Cardiac muscle cell (in vitro differentiated cells and primary cell): ENCODE measurements around the gene COL18A1. TPM values are rescaled to one million over a fixed set of nuclear protein-coding genes. Genes with fewer than 3 reads are reported as not detected.

Experiments
- DNase-seq, 2 donors: peaks; one replicate each; pipeline versions ENCODE4 v3.0.0 to v3.0.0-alpha.2; 2010 to 2017; ENCODE audit warnings: low read depth in 1 of 2, low spot score in 1 of 2
- H3K27ac ChIP-seq: fragments of 200-600 bp; sonication (generic); 2 replicates; pipeline ENCODE4 v1.5.1; 2016
- H3K27me3 ChIP-seq: fragments of 200-600 bp; sonication (generic); 2 replicates; pipeline ENCODE4 v1.6.0; 2016; ENCODE audit warnings: control low read depth
- H3K36me3 ChIP-seq: fragments of 200-600 bp; sonication (generic); 2 replicates; pipeline ENCODE4 v1.5.1; 2016; ENCODE audit warnings: control low read depth
- H3K4me1 ChIP-seq: fragments of 200-600 bp; sonication (generic); 2 replicates; pipeline ENCODE4 v1.8.1; 2017; ENCODE audit warnings: low read depth, mild to moderate bottlenecking, mixed run types
- H3K4me3 ChIP-seq: fragments of 200-600 bp; sonication (generic); 2 replicates; pipeline ENCODE4 v1.5.1; 2016; ENCODE audit warnings: mild to moderate bottlenecking
- H3K9me3 ChIP-seq: fragments of 200-600 bp; sonication (generic); 2 replicates; pipeline ENCODE4 v1.5.1; 2017; ENCODE audit warnings: low read depth, mild to moderate bottlenecking, control low read depth
- CTCF ChIP-seq: IDR thresholded peaks from 2 replicates; pipeline ENCODE4 v1.5.1; 2012; ENCODE audit warnings: low read depth, mild to moderate bottlenecking, low read length
- polyA plus RNA-seq: library from polyadenylated mRNA; unstranded; fragments of >200 nt; fragmentation: Nextera tagmentation; extraction: Ambion mirVana; gene quantifications from 2 replicates; pipeline ENCODE4 v1.2.1, GENCODE V29; 2016
- total RNA-seq: library from RNA; depleted of rRNA; stranded (reverse); fragments of >200 nt; gene quantifications from 2 replicates; pipeline ENCODE4 v1.2.3, GENCODE V29; 2016

COL18A1 gene
- total and polyA plus RNA-seq, 2 experiments from 2014 or later = 407 to 1,182 TPM

GRCh38 chr21:45396620-45396995, 8.4 kb upstream of the COL18A1 start:
- H3K4me3 ChIP-seq = no peak overlapping the region

DNA sequence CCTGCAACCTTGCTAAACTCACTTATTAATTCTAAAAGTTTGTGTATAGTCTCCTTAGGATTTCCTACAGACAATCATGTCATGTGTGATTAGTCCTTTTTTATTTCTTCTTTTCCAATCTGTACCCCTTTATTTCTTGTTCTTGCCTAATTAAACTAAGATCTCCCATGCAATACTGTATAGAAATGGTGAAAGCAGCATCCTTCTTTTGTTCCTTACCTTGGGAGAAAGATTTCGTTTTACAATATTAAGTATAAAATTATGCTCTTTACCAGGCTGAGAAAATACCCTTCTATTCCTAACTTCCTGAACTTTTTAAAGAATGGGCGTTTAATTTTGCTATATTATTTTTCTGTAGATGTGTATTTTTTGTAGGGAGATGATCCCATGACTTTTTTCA, 7.6 kb upstream of the COL18A1 start:
- Histone ChIP-seq H3K27me3 (no peaks in the 10 kb centered on the region), H3K4me1 (peaks cover 8% of the 10 kb centered on the region), H3K36me3 (no peaks in the 10 kb centered on the region), H3K4me3 (no peak overlapping the region), H3K9me3 (no peaks in the 10 kb centered on the region), H3K27ac (no peak overlapping the region)
- DNase-seq = no peak
- no peak for TF ChIP-seq CTCF

More at GRCh38 chr21:45396620-45396995, 8.4 kb upstream of the COL18A1 start:
- no peaks in the 10 kb centered on the region for H3K9me3 ChIP-seq
- H3K4me1 ChIP-seq = peaks cover 8% of the 10 kb centered on the region
- H3K27ac ChIP-seq = no peak overlapping the region
- TF ChIP-seq CTCF = no peak
- no peak for DNase-seq
- H3K27me3 ChIP-seq = no peaks in the 10 kb centered on the region
- H3K36me3 ChIP-seq = no peaks in the 10 kb centered on the region

DNA sequence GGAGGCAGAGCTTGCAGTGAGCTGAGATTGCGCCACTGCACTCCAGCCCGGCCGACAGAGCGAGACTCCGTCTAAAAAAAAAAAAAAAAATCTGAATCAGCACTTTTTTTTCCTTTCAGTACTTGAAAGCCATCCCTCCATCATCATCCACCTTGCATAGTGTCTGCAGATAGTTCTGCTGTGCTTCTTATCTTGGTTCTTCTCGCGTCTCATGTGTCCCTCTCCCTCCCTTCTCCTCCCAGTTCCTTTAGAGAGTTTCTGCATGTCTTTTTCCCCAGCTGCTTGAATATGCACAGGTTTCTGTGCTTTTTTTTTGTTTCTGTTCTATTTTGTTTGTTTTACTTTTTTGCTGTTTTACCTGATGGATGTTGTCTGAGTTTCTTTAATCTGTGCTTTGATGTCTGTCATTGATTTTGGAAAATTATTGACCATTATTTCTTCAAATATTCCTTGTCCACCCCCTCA, 3.9 kb upstream of the COL18A1 start:
- no peak for TF ChIP-seq CTCF
- peaks cover 4% of the 10 kb centered on the region for H3K4me1 ChIP-seq
- DNase-seq = no peak
- H3K36me3 ChIP-seq = no peaks in the 10 kb centered on the region
- H3K4me3 ChIP-seq = no peak overlapping the region
- H3K9me3 ChIP-seq = no peaks in the 10 kb centered on the region
- no peak overlapping the region for H3K27ac ChIP-seq
- peaks cover 3% of the 10 kb centered on the region for H3K27me3 ChIP-seq

- no peak overlapping the region for H3K4me3 ChIP-seq
- H3K27me3 ChIP-seq = peaks cover 3% of the 10 kb centered on the region
- H3K4me1 ChIP-seq = peaks cover 8% of the 10 kb centered on the region
- DNase-seq = peak in 1 of 2 donors; percentile 77
- no peak overlapping the region for H3K27ac ChIP-seq
- H3K36me3 ChIP-seq = no peaks in the 10 kb centered on the region
- TF ChIP-seq CTCF = no peak
- H3K9me3 ChIP-seq = no peaks in the 10 kb centered on the region
These were observed 2.8 kb upstream of the COL18A1 start for GRCh38 chr21:45401916-45402900.

DNA sequence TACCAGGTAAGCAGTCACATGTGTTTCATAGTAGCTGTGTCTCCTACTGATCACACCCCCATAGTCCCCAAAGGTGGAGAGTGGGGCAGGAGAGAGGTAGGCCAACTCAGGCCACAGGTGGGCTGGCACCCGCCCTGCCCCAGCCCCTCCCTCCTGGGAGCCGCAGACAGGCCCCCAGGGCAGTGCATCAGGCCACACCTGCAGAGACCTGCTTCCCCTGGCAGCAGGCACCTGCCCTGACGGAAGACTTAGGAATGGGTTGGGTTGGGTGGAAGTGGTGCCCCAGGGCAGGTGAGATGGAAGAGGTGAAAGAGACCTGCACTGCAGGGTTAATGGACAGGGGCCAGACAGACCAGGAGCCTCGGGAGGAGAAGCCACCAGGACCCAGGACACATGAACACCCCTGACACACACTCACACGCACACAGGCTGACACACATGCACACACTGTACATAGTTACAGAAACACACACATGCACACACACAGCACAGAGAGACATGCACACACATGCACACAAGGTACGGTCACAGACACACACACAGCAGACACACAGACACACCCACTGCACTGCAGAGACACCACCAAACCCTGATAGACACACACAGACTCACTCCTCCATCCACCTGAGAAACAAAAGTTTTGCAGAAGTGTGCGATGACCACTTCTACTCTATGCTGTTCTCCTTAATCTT, 1.7 kb upstream of the COL18A1 start:
- no peak for TF ChIP-seq CTCF
- no peak overlapping the region for H3K27ac ChIP-seq
- no peaks in the 10 kb centered on the region for H3K36me3 ChIP-seq
- H3K4me3 ChIP-seq = no peak overlapping the region
- DNase-seq = no peak
- peaks cover 3% of the 10 kb centered on the region for H3K27me3 ChIP-seq
- peaks cover 19% of the 10 kb centered on the region for H3K4me1 ChIP-seq
- no peaks in the 10 kb centered on the region for H3K9me3 ChIP-seq
